ENCODE measurements around the gene ETHE1. TPM values are rescaled to one million over a fixed set of nuclear protein-coding genes. Genes with fewer than 3 reads are reported as not detected.

Gene ETHE1
- total and polyA plus RNA-seq, 2 donors (not counting 1 experiment from before 2014, with no cell fraction given): 16.0 to 39.4 TPM

DNA sequence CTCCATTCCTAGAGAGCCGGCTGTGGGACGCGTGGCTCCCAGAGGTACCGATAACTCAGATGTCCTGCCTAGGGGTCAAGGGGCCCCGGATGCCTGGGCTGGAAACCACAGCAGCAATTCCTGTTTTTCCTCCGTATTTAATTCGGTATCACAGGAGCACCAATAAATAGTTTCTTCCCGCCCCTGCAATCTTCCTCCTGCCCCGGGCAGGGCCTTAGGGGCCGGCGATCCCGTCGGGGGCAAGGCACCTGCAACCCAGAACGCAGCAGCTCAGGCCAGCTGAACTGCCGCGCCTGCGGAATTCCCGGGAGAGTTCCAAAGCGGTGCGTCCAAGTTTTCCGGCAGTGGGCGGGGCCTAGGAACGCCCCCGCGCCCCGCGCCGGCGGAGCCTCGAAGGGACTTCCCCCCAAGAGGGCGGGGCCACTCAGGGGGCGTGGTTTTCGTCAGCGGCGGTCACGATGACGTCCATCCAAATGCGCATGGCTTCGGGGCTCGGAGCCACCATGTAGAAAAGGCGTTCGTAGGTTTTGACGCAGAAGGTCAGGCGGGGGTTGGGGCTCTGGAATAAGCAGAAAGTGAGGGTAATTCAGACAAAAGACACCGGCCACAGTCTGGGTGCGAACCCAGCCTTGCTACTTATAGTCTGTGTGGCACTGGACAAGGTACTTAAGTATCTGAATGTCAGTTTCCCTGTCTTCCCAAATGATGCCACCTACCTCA is 51.9 kb downstream of the ETHE1 start:
- H3K27me3 ChIP-seq (replicated peaks in 1 of 4; ENCODE audit: control extremely low read depth in 1 of 4, control insufficient read depth in 3 of 4, insufficient read depth in 4 of 4, low read length in 3 of 4): no peaks in the 10 kb centered on the region
- H3K4me1 ChIP-seq (ENCODE audit: control insufficient read depth in 2 of 2, insufficient read depth in 2 of 2, low read length in 2 of 2): peaks cover 4 to 13% of the 10 kb centered on the region in 2 donors
- ATAC-seq (ENCODE audit: low read depth) (peak; percentile 98), DNase-seq (peak; percentile 98)
- POLR2A ChIA-PET: no interaction called here
- peak overlapping the region; percentile 50 to 84 for H3K27ac ChIP-seq (ENCODE audit: low read length in 2 of 2)
- H3K4me2 ChIP-seq (replicated peaks; ENCODE audit: low read depth, low read length, poor library complexity, severe bottlenecking): peak overlapping the region; percentile 74
- CTCF ChIA-PET: interaction anchor here (1.2 to 3.4 kb wide), 3 partner anchors 12 to 47 kb away, joined by 3 to 11 read pairs (median 5); no protein-coding TSS in a partner anchor
- H4K20me1 ChIP-seq (ENCODE audit: control insufficient read depth, insufficient read depth, low read length, poor library complexity, severe bottlenecking): no peaks in the 10 kb centered on the region
- H3K4me1 Mint-ChIP-seq: peaks cover 13% of the 10 kb centered on the region
- no peaks in the 10 kb centered on the region for H3K9me3 ChIP-seq (ENCODE audit: control extremely low read depth in 1 of 3, control insufficient read depth in 2 of 3, insufficient read depth in 1 of 3, low read length in 2 of 3)
- H3K9ac ChIP-seq (ENCODE audit: low read length): peak overlapping the region; percentile 47
- peak overlapping the region; percentile 92 for H3K27ac Mint-ChIP-seq
- H2AFZ ChIP-seq (ENCODE audit: insufficient read depth, low read depth, low read length, poor library complexity, severe bottlenecking): peak overlapping the region; percentile 46
- WGBS (ENCODE audit: insufficient coverage): 6% methylated on average over 44 of the region's 46 CpGs
- H3K4me3 Mint-ChIP-seq: peak overlapping the region; percentile 90
- intact Hi-C loops (cut with micrococcal nuclease): loop anchor here (1.0 to 5.0 kb wide), 4 partner anchors 12 to 121 kb away; partner anchors contain the start of genes IRGQ, PHLDB3 and ZNF576
- H3K27me3 Mint-ChIP-seq: no peaks in the 10 kb centered on the region
- no peaks in the 10 kb centered on the region for H3K79me2 ChIP-seq (ENCODE audit: control insufficient read depth, insufficient read depth, low read length)
- peak overlapping the region; percentile 45 to 66 (median 52) for H3K4me3 ChIP-seq (ENCODE audit: control extremely low read depth in 1 of 5, extremely low read depth in 1 of 5, insufficient read depth in 1 of 5, low read depth in 2 of 5, low read length in 4 of 5)
- no peak for TF ChIP-seq EZH2 (IDR thresholded peaks at IDR 0.05; ENCODE audit: borderline replicate concordance, insufficient read depth, low read depth, low read length, poor library complexity, severe bottlenecking)
- TF ChIP-seq, protein P1, sequence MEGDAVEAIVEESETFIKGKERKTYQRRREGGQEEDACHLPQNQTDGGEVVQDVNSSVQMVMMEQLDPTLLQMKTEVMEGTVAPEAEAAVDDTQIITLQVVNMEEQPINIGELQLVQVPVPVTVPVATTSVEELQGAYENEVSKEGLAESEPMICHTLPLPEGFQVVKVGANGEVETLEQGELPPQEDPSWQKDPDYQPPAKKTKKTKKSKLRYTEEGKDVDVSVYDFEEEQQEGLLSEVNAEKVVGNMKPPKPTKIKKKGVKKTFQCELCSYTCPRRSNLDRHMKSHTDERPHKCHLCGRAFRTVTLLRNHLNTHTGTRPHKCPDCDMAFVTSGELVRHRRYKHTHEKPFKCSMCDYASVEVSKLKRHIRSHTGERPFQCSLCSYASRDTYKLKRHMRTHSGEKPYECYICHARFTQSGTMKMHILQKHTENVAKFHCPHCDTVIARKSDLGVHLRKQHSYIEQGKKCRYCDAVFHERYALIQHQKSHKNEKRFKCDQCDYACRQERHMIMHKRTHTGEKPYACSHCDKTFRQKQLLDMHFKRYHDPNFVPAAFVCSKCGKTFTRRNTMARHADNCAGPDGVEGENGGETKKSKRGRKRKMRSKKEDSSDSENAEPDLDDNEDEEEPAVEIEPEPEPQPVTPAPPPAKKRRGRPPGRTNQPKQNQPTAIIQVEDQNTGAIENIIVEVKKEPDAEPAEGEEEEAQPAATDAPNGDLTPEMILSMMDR (IDR thresholded peaks at IDR 0.05): no peak
- H3K36me3 ChIP-seq (replicated peaks in 1 of 2; ENCODE audit: control extremely low read depth in 1 of 2, control insufficient read depth in 1 of 2, extremely low read depth in 1 of 2, insufficient read depth in 2 of 2, low read length in 1 of 2): peaks cover 0 to 8% of the 10 kb centered on the region in 2 experiments
- no peaks in the 10 kb centered on the region for H3K9me3 Mint-ChIP-seq (ENCODE audit: insufficient read depth)

DNA sequence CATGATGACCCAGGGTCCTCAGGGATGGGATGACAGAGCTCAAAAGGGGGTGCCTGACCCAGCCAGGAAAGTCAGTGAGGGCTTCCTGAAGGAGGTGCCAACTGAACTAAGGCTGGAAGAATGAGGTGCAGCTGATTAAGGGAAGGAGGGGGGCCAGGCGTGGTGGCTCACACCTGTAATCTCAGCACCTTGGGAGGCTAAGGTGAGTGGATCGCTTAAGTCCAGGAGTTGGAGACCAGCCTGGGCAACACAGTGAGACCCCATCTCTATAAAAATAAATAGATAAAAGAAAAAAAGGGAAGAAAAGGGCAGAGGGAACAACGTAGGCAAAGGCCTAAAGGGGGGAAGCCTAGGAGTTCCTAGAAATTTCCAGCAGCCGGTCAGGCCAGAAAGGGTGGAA is 52.5 kb downstream of the ETHE1 start:
- DNase-seq (no peak), ATAC-seq (ENCODE audit: low read depth) (no peak)
- ChIA-PET CTCF (interaction anchor here (1.2 to 3.4 kb wide), 3 partner anchors 11 to 48 kb away, joined by 3 to 11 read pairs (median 5); no protein-coding TSS in a partner anchor), POLR2A (interaction anchor here (0.6 kb wide), 1 partner anchor 15 kb away, joined by 4 read pairs; no protein-coding TSS in a partner anchor)
- Mint-ChIP-seq H3K4me3 (peak overlapping the region; percentile 90), H3K27ac (no peak overlapping the region), H3K9me3 (ENCODE audit: insufficient read depth) (no peaks in the 10 kb centered on the region), H3K27me3 (no peaks in the 10 kb centered on the region), H3K4me1 (peaks cover 13% of the 10 kb centered on the region)
- H3K79me2 ChIP-seq (ENCODE audit: control insufficient read depth, insufficient read depth, low read length): no peaks in the 10 kb centered on the region
- H3K9ac ChIP-seq (ENCODE audit: low read length): no peak overlapping the region
- H3K27ac ChIP-seq (ENCODE audit: low read length in 2 of 2): no peak overlapping the region
- H3K4me2 ChIP-seq (replicated peaks; ENCODE audit: low read depth, low read length, poor library complexity, severe bottlenecking): peak overlapping the region; percentile 74
- peaks cover 4 to 13% of the 10 kb centered on the region in 2 donors for H3K4me1 ChIP-seq (ENCODE audit: control insufficient read depth in 2 of 2, insufficient read depth in 2 of 2, low read length in 2 of 2)
- TF ChIP-seq, protein P1 (IDR thresholded peaks at IDR 0.05): no peak
- TF ChIP-seq EZH2 (IDR thresholded peaks at IDR 0.05; ENCODE audit: borderline replicate concordance, insufficient read depth, low read depth, low read length, poor library complexity, severe bottlenecking): no peak
- H3K27me3 ChIP-seq (replicated peaks in 1 of 4; ENCODE audit: control extremely low read depth in 1 of 4, control insufficient read depth in 3 of 4, insufficient read depth in 4 of 4, low read length in 3 of 4): no peaks in the 10 kb centered on the region
- intact Hi-C loops (cut with micrococcal nuclease): no loop called here
- no peak overlapping the region for H2AFZ ChIP-seq (ENCODE audit: insufficient read depth, low read depth, low read length, poor library complexity, severe bottlenecking)
- peaks cover 0 to 8% of the 10 kb centered on the region in 2 experiments for H3K36me3 ChIP-seq (replicated peaks in 1 of 2; ENCODE audit: control extremely low read depth in 1 of 2, control insufficient read depth in 1 of 2, extremely low read depth in 1 of 2, insufficient read depth in 2 of 2, low read length in 1 of 2)
- peak overlapping the region in 1 of 5 experiments; percentile 52 for H3K4me3 ChIP-seq (ENCODE audit: control extremely low read depth in 1 of 5, extremely low read depth in 1 of 5, insufficient read depth in 1 of 5, low read depth in 2 of 5, low read length in 4 of 5)
- no CpG with 5 or more reads among the region's 4 CpGs for WGBS (ENCODE audit: insufficient coverage)
- no peaks in the 10 kb centered on the region for H3K9me3 ChIP-seq (ENCODE audit: control extremely low read depth in 1 of 3, control insufficient read depth in 2 of 3, insufficient read depth in 1 of 3, low read length in 2 of 3)
- no peaks in the 10 kb centered on the region for H4K20me1 ChIP-seq (ENCODE audit: control insufficient read depth, insufficient read depth, low read length, poor library complexity, severe bottlenecking)

Measured in B cell (primary cell).